Right cardiac atrium (tissue), 5 donors: ENCODE results near the gene TNFRSF8. TPM values are rescaled to one million over a fixed set of nuclear protein-coding genes. Genes with fewer than 3 reads are reported as not detected.

Experiments
- ATAC-seq, 2 donors: fragments of 200-7000 bp; cut with Tn5 transposase; one replicate each; pipeline versions ENCODE4 v1.8.0 to v1.9.1; 2020; ENCODE audit warnings: moderate library complexity in 2 of 2, mild to moderate bottlenecking in 1 of 2
- DNase-seq, 3 donors: peaks; one replicate each; pipeline ENCODE4 v3.0.0-alpha.2; 2020
- H3K27ac ChIP-seq: one replicate; pipeline ENCODE4 v1.5.1; 2013; ENCODE audit warnings: mild to moderate bottlenecking, low read length, control low read depth, moderate library complexity
- H3K27me3 ChIP-seq: one replicate; pipeline ENCODE4 v1.6.1; 2013; ENCODE audit not compliant: control insufficient read depth, insufficient read depth
- H3K4me1 ChIP-seq: one replicate; pipeline ENCODE4 v1.6.1; 2013; ENCODE audit warnings: low read length; ENCODE audit not compliant: control insufficient read depth, insufficient read depth
- H3K4me3 ChIP-seq: one replicate; pipeline ENCODE4 v1.5.1; 2013; ENCODE audit warnings: low read length, control low read depth
- H3K9me3 ChIP-seq: one replicate; pipeline ENCODE4 v1.6.1; 2013; ENCODE audit warnings: low read length; ENCODE audit not compliant: control insufficient read depth
- WGBS: extraction: QIAGEN DNeasy Blood & Tissue Kit; methylation state at CpG from one replicate; pipeline ENCODE4 v1.1.7; 2013; 5-methylcytosine and 5-hydroxymethylcytosine counted together
- intact Hi-C, 4 donors: fragments of 100-400 bp; cut with DNase I; formaldehyde crosslinking; loops; one replicate each; pipeline versions ENCODE4 v1.11.0 to v1.14.0; 2022 to 2023
- microRNA-seq, 2 donors: library from miRNA; unstranded; fragments of <30 nt; microRNA quantifications; one replicate each; pipeline ENCODE4 v1.2.0, GENCODE V29; 2020 to 2021
- polyA plus RNA-seq: library from polyadenylated mRNA; stranded (reverse); fragments of 200-250 nt; gene quantifications from one replicate; pipeline ENCODE4 v1.2.3, GENCODE V29; 2013
- total RNA-seq, 4 donors: library from RNA; stranded (reverse); fragmentation: NEBNext Ultra II Directional; extraction: Animal tissue kit (Norgen Biotek cat#: 25700); gene quantifications; one replicate each; pipeline ENCODE4 v1.2.1, GENCODE V29; 2021
- donor health status: healthy with polysubstance abuse.
- donor health status: DM: no; HTN: yes; CAD: no.
- donor health status: DM: no; HTN: no; CAD: no.
- donor health status: DM: no; HTN: yes; CAD: no; lungs with severe emphysema.
- donor health status: DM: yes; HTN: yes; CAD: no.

Gene TNFRSF8
- total and polyA plus RNA-seq, 5 donors: 1.5 to 4.3 (median 2.6) TPM

DNA sequence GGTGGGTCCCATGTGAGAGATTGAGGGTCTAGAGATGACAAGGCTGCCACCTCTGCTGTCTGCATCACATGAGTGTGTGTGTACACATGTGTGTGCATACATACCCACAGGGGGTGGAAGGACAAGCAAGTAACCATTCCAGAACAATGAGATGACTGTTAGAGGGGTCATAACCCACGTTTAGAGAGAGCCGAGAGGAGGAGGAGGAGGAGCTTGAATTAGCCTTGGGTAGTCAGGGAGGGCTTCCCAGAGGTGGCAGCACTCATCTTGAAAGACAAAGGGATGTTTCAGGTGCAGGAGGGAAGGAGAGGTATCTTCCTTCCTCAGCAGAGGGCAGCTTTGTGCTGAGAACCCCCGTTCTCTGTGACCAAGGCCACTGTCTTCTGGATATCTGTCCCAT lies 125.0 kb downstream of the TNFRSF8 start:
- Histone ChIP-seq H3K27me3 (no peaks in the 10 kb centered on the region), H3K9me3 (no peaks in the 10 kb centered on the region), H3K4me3 (no peak overlapping the region), H3K4me1 (peaks cover 15% of the 10 kb centered on the region), H3K27ac (no peak overlapping the region)
- WGBS: 46% methylated on average over 3 of the region's 3 CpGs
- no peak for DNase-seq
- intact Hi-C loops: no loop called here
- no peak for ATAC-seq

DNA sequence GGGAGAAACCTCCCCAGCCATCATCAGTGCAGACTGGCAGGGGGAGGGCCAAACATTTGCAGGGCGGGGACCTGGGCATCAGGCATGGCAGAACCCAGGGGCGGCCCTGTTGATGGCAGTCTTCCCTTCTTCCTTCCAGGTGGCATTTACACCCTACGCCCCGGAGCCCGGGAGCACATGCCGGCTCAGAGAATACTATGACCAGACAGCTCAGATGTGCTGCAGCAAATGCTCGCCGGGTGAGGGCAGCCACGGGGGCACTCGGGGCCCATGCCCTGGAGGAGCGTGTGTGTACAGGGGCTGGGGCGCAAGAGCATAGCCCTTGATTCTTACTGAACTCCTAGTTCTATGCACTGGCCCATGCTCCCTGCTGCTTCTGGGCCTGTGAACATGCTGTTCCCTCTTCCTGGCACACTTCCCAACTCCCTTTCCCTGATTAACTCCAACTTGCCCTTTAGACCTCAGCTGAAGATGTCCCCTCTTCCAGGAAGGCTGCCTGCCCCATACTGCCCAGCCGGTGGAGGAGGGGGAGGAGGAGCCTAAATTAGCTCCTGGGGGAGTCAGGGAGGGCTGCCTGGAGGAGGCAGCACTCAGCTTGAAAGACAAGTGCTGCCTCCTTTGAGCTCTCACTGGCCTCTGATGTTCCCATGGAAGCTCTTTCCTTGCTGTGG lies 125.7 kb downstream of the TNFRSF8 start:
- H3K27me3 ChIP-seq: no peaks in the 10 kb centered on the region
- no peaks in the 10 kb centered on the region for H3K9me3 ChIP-seq
- WGBS: 82% methylated on average over 13 of the region's 13 CpGs
- no peak overlapping the region for H3K27ac ChIP-seq
- H3K4me1 ChIP-seq: peaks cover 15% of the 10 kb centered on the region
- ATAC-seq: no peak
- peak in 1 of 3 donors; percentile 49 for DNase-seq
- no peak overlapping the region for H3K4me3 ChIP-seq
- intact Hi-C loops: no loop called here

DNA sequence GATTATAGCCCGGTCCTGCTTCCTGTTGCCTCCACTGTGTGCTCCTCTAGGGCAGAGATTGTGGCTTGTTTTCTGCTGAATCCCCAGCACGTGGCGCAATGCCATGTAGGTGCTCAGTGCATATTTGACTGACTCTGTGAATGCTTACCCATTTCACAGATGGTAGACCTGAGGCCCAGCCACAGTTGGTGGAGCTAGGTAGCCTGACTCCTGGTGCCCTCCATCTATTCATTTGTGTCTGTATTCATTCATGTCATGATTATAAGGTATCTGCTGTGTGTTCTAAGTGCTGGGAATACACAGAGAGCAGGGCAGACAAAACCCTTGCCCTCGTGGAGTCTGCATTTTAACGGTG lies 126.2 kb downstream of the TNFRSF8 start:
- 73% methylated on average over 5 of the region's 5 CpGs for WGBS
- Histone ChIP-seq H3K9me3 (no peaks in the 10 kb centered on the region), H3K4me3 (no peak overlapping the region), H3K4me1 (peaks cover 15% of the 10 kb centered on the region), H3K27me3 (no peaks in the 10 kb centered on the region), H3K27ac (no peak overlapping the region)
- intact Hi-C loops: no loop called here
- DNase-seq (no peak), ATAC-seq (no peak)

GRCh38 chr1:12191242-12192032 lies 128.3 kb downstream of the TNFRSF8 start:
- Histone ChIP-seq H3K4me3 (no peak overlapping the region), H3K4me1 (peaks cover 2% of the 10 kb centered on the region), H3K9me3 (no peaks in the 10 kb centered on the region), H3K27me3 (no peaks in the 10 kb centered on the region), H3K27ac (no peak overlapping the region)
- intact Hi-C loops: loop anchor here in 1 of 4 donors (5.0 kb wide), 1 partner anchor 64 kb away; no protein-coding TSS in a partner anchor
- DNase-seq: no peak
- WGBS: 89% methylated on average over 58 of the region's 58 CpGs
- ATAC-seq: no peak

Small RNA genes lying within 50 kb of the gene (microRNA-seq; reads per million reads assigned to microRNA genes)
- gene MIR4632 (0 reads per million in 2 donors), gene MIR6729 (0 to 1.3 reads per million in 2 donors), gene MIR7846 (0 to 0.42 reads per million in 2 donors)

Other genes with a start within 250 kb of the TNFRSF8 start
- gene NPPA, start 215.5 kb upstream of the TNFRSF8 start, total RNA-seq: over 10,000 TPM; 26,185 to 59,291 (median 38,228) TPM
- 45,715 TPM for gene NPPA, start 215.5 kb upstream of the TNFRSF8 start, polyA plus RNA-seq
- gene NPPB, start 204.4 kb upstream of the TNFRSF8 start, total RNA-seq: 1,000 to 10,000 TPM in 1 of 4 donors, 100 to 1,000 TPM in 1, 10 to 100 TPM in 2; 37.1 to 2,245 (median 160) TPM
- gene NPPB, start 204.4 kb upstream of the TNFRSF8 start, polyA plus RNA-seq: 1,679 TPM
- 10 to 100 TPM; 34.6 to 38.1 (median 36.3) TPM for gene KIAA2013, start 136.9 kb upstream of the TNFRSF8 start, total RNA-seq
- gene KIAA2013, start 136.9 kb upstream of the TNFRSF8 start, polyA plus RNA-seq: 37.3 TPM
- gene PLOD1, start 128.6 kb upstream of the TNFRSF8 start, total RNA-seq: 10 to 100 TPM; 49.5 to 77.8 (median 63.1) TPM
- 51.0 TPM for gene PLOD1, start 128.6 kb upstream of the TNFRSF8 start, polyA plus RNA-seq
- 100 to 1,000 TPM; 386 to 449 (median 419) TPM for gene MFN2, start 82.9 kb upstream of the TNFRSF8 start, total RNA-seq
- gene MFN2, start 82.9 kb upstream of the TNFRSF8 start, polyA plus RNA-seq: 237 TPM
- 10 to 100 TPM in 3 of 4 donors, 1 to 10 TPM in 1; 8.5 to 16.4 (median 12.5) TPM for gene MIIP, start 43.8 kb upstream of the TNFRSF8 start, total RNA-seq
- gene MIIP, start 43.8 kb upstream of the TNFRSF8 start, polyA plus RNA-seq: 12.5 TPM
- gene TNFRSF1B, start 103.7 kb downstream of the TNFRSF8 start, total RNA-seq: 10 to 100 TPM; 17.9 to 25.4 (median 20.8) TPM
- 11.6 TPM for gene TNFRSF1B, start 103.7 kb downstream of the TNFRSF8 start, polyA plus RNA-seq
- gene VPS13D, start 166.7 kb downstream of the TNFRSF8 start, total RNA-seq: 10 to 100 TPM; 45.9 to 56.4 (median 55.2) TPM
- 25.8 TPM for gene VPS13D, start 166.7 kb downstream of the TNFRSF8 start, polyA plus RNA-seq